ENCODE data around the gene SNAP29. TPM values are rescaled to one million over a fixed set of nuclear protein-coding genes. Genes with fewer than 3 reads are reported as not detected.

The SNAP29 gene
- total RNA-seq, 1 experiment from 2014 or later, result 17.2 TPM

GRCh38 chr22:20866736-20867135 lies 7.9 kb downstream of the SNAP29 start:
- no peak overlapping the region for H3K4me3 ChIP-seq
- no peaks in the 10 kb centered on the region for H3K4me1 ChIP-seq (replicated peaks)
- no peak overlapping the region for H3K27ac ChIP-seq
- no peaks in the 10 kb centered on the region for H3K9me3 ChIP-seq (replicated peaks)
- H3K27me3 ChIP-seq (replicated peaks), result no peaks in the 10 kb centered on the region
- no peak for DNase-seq (ENCODE audit: low read depth in 1 of 2, low spot score in 2 of 2)
- H3K36me3 ChIP-seq, result peaks cover 50% of the 10 kb centered on the region

GRCh38 chr22:20867179-20868024 lies 8.6 kb downstream of the SNAP29 start:
- Histone ChIP-seq H3K9me3 (replicated peaks) (no peaks in the 10 kb centered on the region), H3K27me3 (replicated peaks) (no peaks in the 10 kb centered on the region), H3K36me3 (peaks cover 46% of the 10 kb centered on the region), H3K27ac (no peak overlapping the region), H3K4me1 (replicated peaks) (no peaks in the 10 kb centered on the region), H3K4me3 (no peak overlapping the region)
- no peak for DNase-seq (ENCODE audit: low read depth in 1 of 2, low spot score in 2 of 2)

- no peak overlapping the region for H3K27ac ChIP-seq
- H3K27me3 ChIP-seq (replicated peaks), result no peaks in the 10 kb centered on the region
- no peaks in the 10 kb centered on the region for H3K9me3 ChIP-seq (replicated peaks)
- no peaks in the 10 kb centered on the region for H3K4me1 ChIP-seq (replicated peaks)
- no peak for DNase-seq (ENCODE audit: low read depth in 1 of 2, low spot score in 2 of 2)
- peaks cover 49% of the 10 kb centered on the region for H3K36me3 ChIP-seq
- H3K4me3 ChIP-seq, result no peak overlapping the region
These were observed 9.5 kb downstream of the SNAP29 start for GRCh38 chr22:20868025-20868962.

- DNase-seq (ENCODE audit: low read depth in 1 of 2, low spot score in 2 of 2), result no peak
- no peak overlapping the region for H3K4me3 ChIP-seq
- no peaks in the 10 kb centered on the region for H3K9me3 ChIP-seq (replicated peaks)
- H3K4me1 ChIP-seq (replicated peaks), result no peaks in the 10 kb centered on the region
- H3K27me3 ChIP-seq (replicated peaks), result no peaks in the 10 kb centered on the region
- H3K27ac ChIP-seq, result no peak overlapping the region
- H3K36me3 ChIP-seq, result peaks cover 49% of the 10 kb centered on the region
These were observed 10.4 kb downstream of the SNAP29 start for GRCh38 chr22:20869234-20869633.

DNA sequence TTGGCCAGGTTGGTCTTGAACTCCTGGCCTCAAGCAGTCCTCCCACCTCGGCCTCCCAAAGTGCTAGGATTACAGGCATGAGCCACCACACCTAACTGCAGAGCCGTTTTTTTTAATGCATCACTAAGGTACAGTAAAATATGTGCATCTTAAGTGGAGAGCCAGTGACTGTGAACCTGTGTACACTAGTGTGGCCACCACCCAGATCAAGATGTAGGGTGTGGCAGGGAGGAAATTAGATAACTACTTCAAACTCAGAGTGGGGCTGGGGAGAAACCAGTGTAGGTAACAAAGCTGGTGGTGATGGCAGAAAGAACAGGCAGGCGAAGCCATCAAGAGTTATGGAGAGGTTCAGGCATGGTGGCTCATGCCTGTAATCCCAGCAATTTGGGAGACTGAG lies 14.4 kb downstream of the SNAP29 start:
- DNase-seq (ENCODE audit: low read depth in 1 of 2, low spot score in 2 of 2), result no peak
- H3K4me3 ChIP-seq, result no peak overlapping the region
- peaks cover 41% of the 10 kb centered on the region for H3K36me3 ChIP-seq
- no peaks in the 10 kb centered on the region for H3K9me3 ChIP-seq (replicated peaks)
- H3K27ac ChIP-seq, result no peak overlapping the region
- H3K4me1 ChIP-seq (replicated peaks), result no peaks in the 10 kb centered on the region
- H3K27me3 ChIP-seq (replicated peaks), result no peaks in the 10 kb centered on the region

DNA sequence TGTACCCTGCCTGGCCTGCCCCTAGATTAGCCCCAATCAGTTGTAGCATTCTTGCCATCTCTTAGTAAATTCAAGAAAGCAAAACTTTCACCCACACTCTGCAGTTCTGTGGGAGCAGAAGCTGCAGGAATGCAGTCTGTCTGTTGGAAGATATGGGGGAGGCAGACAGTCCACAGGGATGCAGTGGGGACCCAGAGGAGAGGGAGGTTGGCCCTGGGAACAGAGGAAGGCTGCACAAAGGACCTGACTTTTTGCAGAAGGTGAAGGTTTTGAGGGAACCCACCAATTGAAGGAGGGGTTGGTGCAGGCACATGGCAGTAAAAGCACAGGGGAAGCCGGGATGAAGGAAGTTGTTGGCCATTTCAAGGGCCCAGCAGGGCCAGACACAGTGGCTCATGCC lies 16.5 kb downstream of the SNAP29 start:
- Histone ChIP-seq H3K9me3 (replicated peaks) (no peaks in the 10 kb centered on the region), H3K4me3 (no peak overlapping the region), H3K36me3 (peaks cover 37% of the 10 kb centered on the region), H3K27ac (no peak overlapping the region), H3K27me3 (replicated peaks) (no peaks in the 10 kb centered on the region), H3K4me1 (replicated peaks) (no peaks in the 10 kb centered on the region)
- no peak for DNase-seq (ENCODE audit: low read depth in 1 of 2, low spot score in 2 of 2)

GRCh38 chr22:20877715-20878114 lies 18.9 kb downstream of the SNAP29 start:
- Histone ChIP-seq H3K27ac (no peak overlapping the region), H3K9me3 (replicated peaks) (no peaks in the 10 kb centered on the region), H3K4me3 (no peak overlapping the region), H3K36me3 (peaks cover 28% of the 10 kb centered on the region), H3K4me1 (replicated peaks) (no peaks in the 10 kb centered on the region), H3K27me3 (replicated peaks) (no peaks in the 10 kb centered on the region)
- no peak for DNase-seq (ENCODE audit: low read depth in 1 of 2, low spot score in 2 of 2)

DNA sequence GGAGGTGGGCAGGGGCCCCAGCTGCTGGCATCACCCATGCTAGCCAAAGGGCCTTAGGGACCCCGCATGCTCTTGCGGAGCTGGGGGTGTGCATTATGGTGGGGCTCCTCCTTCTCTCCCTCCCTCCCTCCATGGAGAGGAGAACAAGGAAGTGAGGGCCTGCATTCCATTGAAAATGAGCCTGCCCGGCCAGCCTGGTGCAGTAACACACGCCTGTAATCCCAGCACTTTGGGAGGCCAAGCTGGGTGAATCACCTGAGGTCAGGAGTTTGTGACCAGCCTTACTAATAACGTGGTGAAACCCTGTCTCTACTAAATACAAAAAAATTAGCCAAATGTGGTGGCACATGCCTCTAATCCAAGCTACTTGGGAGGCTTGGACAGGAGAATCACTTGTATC lies 22.4 kb downstream of the SNAP29 start:
- DNase-seq (ENCODE audit: low read depth in 1 of 2, low spot score in 2 of 2), result no peak
- Histone ChIP-seq H3K27me3 (replicated peaks) (no peaks in the 10 kb centered on the region), H3K27ac (no peak overlapping the region)

GRCh38 chr22:20881869-20882815 lies 23.3 kb downstream of the SNAP29 start:
- Histone ChIP-seq H3K4me3 (no peak overlapping the region), H3K4me1 (replicated peaks) (no peaks in the 10 kb centered on the region), H3K36me3 (peaks cover 46% of the 10 kb centered on the region), H3K27ac (no peak overlapping the region), H3K27me3 (replicated peaks) (no peaks in the 10 kb centered on the region), H3K9me3 (replicated peaks) (no peaks in the 10 kb centered on the region)
- DNase-seq (ENCODE audit: low read depth in 1 of 2, low spot score in 2 of 2), result no peak

More for the DNA sequence above, 22.4 kb downstream of the SNAP29 start:
- peaks cover 43% of the 10 kb centered on the region for H3K36me3 ChIP-seq
- H3K9me3 ChIP-seq (replicated peaks), result no peaks in the 10 kb centered on the region
- no peaks in the 10 kb centered on the region for H3K4me1 ChIP-seq (replicated peaks)
- no peak overlapping the region for H3K4me3 ChIP-seq

- no peaks in the 10 kb centered on the region for H3K4me1 ChIP-seq (replicated peaks)
- H3K36me3 ChIP-seq, result peaks cover 50% of the 10 kb centered on the region
- H3K4me3 ChIP-seq, result no peak overlapping the region
- H3K27me3 ChIP-seq (replicated peaks), result no peaks in the 10 kb centered on the region
- no peaks in the 10 kb centered on the region for H3K9me3 ChIP-seq (replicated peaks)
- H3K27ac ChIP-seq, result no peak overlapping the region
- DNase-seq (ENCODE audit: low read depth in 1 of 2, low spot score in 2 of 2), result no peak
These were observed 24.0 kb downstream of the SNAP29 start for GRCh38 chr22:20882855-20883254.

GRCh38 chr22:20884454-20884853 lies 25.6 kb downstream of the SNAP29 start:
- no peak overlapping the region for H3K27ac ChIP-seq
- no peaks in the 10 kb centered on the region for H3K27me3 ChIP-seq (replicated peaks)
- H3K4me3 ChIP-seq, result no peak overlapping the region
- no peaks in the 10 kb centered on the region for H3K4me1 ChIP-seq (replicated peaks)
- H3K36me3 ChIP-seq, result peaks cover 61% of the 10 kb centered on the region
- no peaks in the 10 kb centered on the region for H3K9me3 ChIP-seq (replicated peaks)
- no peak for DNase-seq (ENCODE audit: low read depth in 1 of 2, low spot score in 2 of 2)

DNA sequence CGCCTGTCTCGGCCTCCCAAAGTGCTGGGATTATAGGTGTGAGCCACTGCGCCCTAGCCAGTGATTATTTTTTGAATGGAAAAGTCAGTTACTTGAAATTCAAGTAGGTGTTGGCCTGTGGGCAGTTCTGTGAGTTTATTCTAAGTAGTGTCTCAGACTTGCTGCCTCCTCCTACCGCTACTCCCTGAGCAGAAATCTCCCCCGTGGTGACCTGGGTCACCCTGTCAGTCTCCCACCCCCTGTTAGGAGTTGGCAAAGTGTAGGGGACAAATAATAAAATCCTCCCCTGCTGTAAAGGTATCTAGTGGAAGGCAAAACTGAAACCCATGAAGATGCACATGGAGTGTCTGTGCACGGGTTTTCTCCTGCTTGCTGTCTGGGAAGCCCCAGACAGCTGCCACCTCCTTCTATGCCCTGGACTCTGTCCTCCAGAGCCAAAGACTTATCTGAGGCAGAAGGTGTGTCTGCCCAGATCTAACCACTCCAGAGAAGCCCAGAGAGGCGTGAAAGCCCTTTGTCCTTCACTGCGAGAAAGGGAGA lies 26.3 kb downstream of the SNAP29 start:
- DNase-seq (ENCODE audit: low read depth in 1 of 2, low spot score in 2 of 2), result peak in 1 of 2 experiments; percentile 15
- H3K27ac ChIP-seq, result no peak overlapping the region
- no peaks in the 10 kb centered on the region for H3K4me1 ChIP-seq (replicated peaks)
- H3K36me3 ChIP-seq, result peaks cover 63% of the 10 kb centered on the region
- no peaks in the 10 kb centered on the region for H3K27me3 ChIP-seq (replicated peaks)
- no peaks in the 10 kb centered on the region for H3K9me3 ChIP-seq (replicated peaks)
- no peak overlapping the region for H3K4me3 ChIP-seq
